ENCODE data around the gene PPT2. TPM values are rescaled to one million over a fixed set of nuclear protein-coding genes. Genes with fewer than 3 reads are reported as not detected.

The PPT2 gene
- polyA plus RNA-seq, 1 donor from 2014 or later: 330 TPM

DNA sequence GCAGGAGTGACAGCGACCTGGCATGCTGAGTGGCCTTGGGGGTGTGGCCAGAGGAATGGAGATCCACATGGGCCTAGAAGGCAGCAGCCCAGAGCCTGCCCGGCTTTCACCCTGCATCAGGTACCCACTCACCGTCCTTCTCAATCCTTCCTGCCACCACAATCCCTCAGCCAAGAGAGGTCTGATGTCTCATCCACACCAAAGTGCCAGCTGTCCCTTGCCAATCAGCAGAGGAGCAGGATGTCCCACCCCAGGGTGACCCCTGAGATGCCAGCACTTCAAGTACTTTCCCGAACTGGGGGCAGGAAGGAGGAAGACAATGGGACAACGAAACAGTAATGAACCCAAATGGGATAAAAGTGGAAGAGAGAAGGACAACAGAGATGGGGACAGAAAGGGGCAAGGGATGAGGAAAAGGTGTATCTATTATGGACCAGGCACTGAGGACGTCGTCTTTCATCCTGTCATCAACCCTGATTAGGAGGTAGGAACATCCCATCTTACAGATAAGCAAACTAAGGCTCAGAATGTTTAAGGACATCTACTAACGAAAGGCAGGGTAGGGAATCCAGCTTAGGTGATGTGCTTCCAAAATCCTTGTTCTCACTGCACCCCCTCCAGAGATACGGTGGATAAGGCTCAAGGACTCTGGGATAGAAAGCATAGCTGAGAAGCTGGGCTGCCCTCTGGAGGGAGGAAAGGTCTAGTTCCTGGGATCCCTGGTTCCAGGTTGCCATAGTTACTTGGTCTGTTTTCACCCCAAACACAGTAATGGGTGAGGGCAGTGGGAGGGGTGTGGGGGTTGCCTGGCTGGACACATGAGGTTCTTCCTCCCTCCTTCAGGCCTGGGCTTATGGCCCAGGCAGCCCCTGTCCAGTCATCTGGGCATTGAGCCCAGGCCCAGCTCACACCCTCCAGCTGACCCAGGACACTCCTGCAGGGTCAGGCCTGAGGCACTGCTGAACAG, 40.3 kb upstream of the PPT2 start:
- Histone ChIP-seq H3K9me2 (ENCODE audit: insufficient read depth, low read length) (no peaks in the 10 kb centered on the region), H3K4me3 (ENCODE audit: low read length) (no peak overlapping the region), H3K4me2 (ENCODE audit: low read length) (no peak overlapping the region), H3K79me2 (replicated peaks; ENCODE audit: insufficient read depth, low read length) (no peaks in the 10 kb centered on the region), H3F3A (ENCODE audit: insufficient read depth, low read length, poor library complexity, severe bottlenecking) (no peaks in the 10 kb centered on the region), H4K20me1 (ENCODE audit: insufficient read depth) (no peaks in the 10 kb centered on the region), H3K27ac (ENCODE audit: low read length) (no peak overlapping the region), H3K9me3 (ENCODE audit: low read length) (no peaks in the 10 kb centered on the region), H3K27me3 (ENCODE audit: insufficient read depth, low read depth, low read length) (no peaks in the 10 kb centered on the region), H3K9ac (ENCODE audit: low read length) (no peak overlapping the region), H2AFZ (ENCODE audit: low read depth, low read length) (no peak overlapping the region), H3K36me3 (ENCODE audit: insufficient read depth, low read length) (no peaks in the 10 kb centered on the region)
- TF ChIP-seq EP300 (conservative IDR thresholded peaks at IDR 0.05; ENCODE audit: poor library complexity, severe bottlenecking) (no peak), TAF1 (IDR thresholded peaks at IDR 0.05; ENCODE audit: low read depth) (no peak), SMC3 (conservative IDR thresholded peaks at IDR 0.05; ENCODE audit: poor library complexity) (no peak), RAD21 (conservative IDR thresholded peaks at IDR 0.05) (no peak), EZH2 (IDR thresholded peaks at IDR 0.05; ENCODE audit: borderline replicate concordance, insufficient read depth, low read length, poor library complexity, severe bottlenecking) (no peak), MXI1 (conservative IDR thresholded peaks at IDR 0.05; ENCODE audit: poor library complexity, severe bottlenecking) (no peak), POLR2AphosphoS5 (IDR thresholded peaks at IDR 0.05) (no peak)
- TF ChIP-seq, protein P1, sequence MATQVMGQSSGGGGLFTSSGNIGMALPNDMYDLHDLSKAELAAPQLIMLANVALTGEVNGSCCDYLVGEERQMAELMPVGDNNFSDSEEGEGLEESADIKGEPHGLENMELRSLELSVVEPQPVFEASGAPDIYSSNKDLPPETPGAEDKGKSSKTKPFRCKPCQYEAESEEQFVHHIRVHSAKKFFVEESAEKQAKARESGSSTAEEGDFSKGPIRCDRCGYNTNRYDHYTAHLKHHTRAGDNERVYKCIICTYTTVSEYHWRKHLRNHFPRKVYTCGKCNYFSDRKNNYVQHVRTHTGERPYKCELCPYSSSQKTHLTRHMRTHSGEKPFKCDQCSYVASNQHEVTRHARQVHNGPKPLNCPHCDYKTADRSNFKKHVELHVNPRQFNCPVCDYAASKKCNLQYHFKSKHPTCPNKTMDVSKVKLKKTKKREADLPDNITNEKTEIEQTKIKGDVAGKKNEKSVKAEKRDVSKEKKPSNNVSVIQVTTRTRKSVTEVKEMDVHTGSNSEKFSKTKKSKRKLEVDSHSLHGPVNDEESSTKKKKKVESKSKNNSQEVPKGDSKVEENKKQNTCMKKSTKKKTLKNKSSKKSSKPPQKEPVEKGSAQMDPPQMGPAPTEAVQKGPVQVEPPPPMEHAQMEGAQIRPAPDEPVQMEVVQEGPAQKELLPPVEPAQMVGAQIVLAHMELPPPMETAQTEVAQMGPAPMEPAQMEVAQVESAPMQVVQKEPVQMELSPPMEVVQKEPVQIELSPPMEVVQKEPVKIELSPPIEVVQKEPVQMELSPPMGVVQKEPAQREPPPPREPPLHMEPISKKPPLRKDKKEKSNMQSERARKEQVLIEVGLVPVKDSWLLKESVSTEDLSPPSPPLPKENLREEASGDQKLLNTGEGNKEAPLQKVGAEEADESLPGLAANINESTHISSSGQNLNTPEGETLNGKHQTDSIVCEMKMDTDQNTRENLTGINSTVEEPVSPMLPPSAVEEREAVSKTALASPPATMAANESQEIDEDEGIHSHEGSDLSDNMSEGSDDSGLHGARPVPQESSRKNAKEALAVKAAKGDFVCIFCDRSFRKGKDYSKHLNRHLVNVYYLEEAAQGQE (IDR thresholded peaks at IDR 0.05; ENCODE audit: borderline replicate concordance): no peak
- TF ChIP-seq, protein P2, sequence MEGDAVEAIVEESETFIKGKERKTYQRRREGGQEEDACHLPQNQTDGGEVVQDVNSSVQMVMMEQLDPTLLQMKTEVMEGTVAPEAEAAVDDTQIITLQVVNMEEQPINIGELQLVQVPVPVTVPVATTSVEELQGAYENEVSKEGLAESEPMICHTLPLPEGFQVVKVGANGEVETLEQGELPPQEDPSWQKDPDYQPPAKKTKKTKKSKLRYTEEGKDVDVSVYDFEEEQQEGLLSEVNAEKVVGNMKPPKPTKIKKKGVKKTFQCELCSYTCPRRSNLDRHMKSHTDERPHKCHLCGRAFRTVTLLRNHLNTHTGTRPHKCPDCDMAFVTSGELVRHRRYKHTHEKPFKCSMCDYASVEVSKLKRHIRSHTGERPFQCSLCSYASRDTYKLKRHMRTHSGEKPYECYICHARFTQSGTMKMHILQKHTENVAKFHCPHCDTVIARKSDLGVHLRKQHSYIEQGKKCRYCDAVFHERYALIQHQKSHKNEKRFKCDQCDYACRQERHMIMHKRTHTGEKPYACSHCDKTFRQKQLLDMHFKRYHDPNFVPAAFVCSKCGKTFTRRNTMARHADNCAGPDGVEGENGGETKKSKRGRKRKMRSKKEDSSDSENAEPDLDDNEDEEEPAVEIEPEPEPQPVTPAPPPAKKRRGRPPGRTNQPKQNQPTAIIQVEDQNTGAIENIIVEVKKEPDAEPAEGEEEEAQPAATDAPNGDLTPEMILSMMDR (IDR thresholded peaks at IDR 0.05; ENCODE audit: poor library complexity, severe bottlenecking): no peak

DNA sequence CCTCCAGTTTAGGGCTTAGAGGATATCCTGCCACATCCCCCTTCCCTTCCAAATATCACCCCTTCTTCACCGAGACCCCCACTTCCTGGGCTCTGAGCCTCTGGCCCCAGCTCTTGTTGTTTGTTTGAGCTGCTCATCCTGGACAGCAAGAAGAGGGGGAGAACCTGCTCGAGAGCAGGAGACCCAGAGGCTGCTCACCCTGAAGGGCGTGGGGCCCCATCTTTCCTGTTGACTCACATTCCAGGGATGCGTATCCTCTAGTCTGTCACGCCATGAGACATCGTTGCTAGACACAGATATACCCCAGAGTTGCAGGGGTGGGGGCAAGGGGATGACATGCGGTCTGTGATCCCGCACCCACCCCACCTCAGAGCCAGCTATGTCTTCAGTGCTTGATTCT, 39.1 kb upstream of the PPT2 start:
- Histone ChIP-seq H3K27ac (ENCODE audit: low read length) (no peak overlapping the region), H3K9ac (ENCODE audit: low read length) (no peak overlapping the region), H3K79me2 (replicated peaks; ENCODE audit: insufficient read depth, low read length) (no peaks in the 10 kb centered on the region), H3K4me3 (ENCODE audit: low read length) (no peak overlapping the region), H3K36me3 (ENCODE audit: insufficient read depth, low read length) (no peaks in the 10 kb centered on the region), H2AFZ (ENCODE audit: low read depth, low read length) (no peak overlapping the region), H3K9me3 (ENCODE audit: low read length) (no peaks in the 10 kb centered on the region), H3K27me3 (ENCODE audit: insufficient read depth, low read depth, low read length) (no peaks in the 10 kb centered on the region), H3F3A (ENCODE audit: insufficient read depth, low read length, poor library complexity, severe bottlenecking) (no peaks in the 10 kb centered on the region), H4K20me1 (ENCODE audit: insufficient read depth) (no peaks in the 10 kb centered on the region), H3K4me2 (ENCODE audit: low read length) (no peak overlapping the region), H3K9me2 (ENCODE audit: insufficient read depth, low read length) (no peaks in the 10 kb centered on the region)
- TF ChIP-seq POLR2AphosphoS5 (IDR thresholded peaks at IDR 0.05): no peak

Measured in neural cell (in vitro differentiated cells).